Stimulated activated CD8-positive, alpha-beta memory T cell treated with anti-CD3 and anti-CD28 coated beads, Interleukin-4, amount 100 ng/mL, for 1 hour (primary cell): ENCODE results near the gene L3MBTL4.

ENCODE experiments used
- DNase-seq, 2 donors: peaks; one replicate each; pipeline ENCODE4 v3.0.0-alpha.2; 2020; ENCODE audit warnings: low read depth in 2 of 2, low spot score in 1 of 2

Gene L3MBTL4

DNA sequence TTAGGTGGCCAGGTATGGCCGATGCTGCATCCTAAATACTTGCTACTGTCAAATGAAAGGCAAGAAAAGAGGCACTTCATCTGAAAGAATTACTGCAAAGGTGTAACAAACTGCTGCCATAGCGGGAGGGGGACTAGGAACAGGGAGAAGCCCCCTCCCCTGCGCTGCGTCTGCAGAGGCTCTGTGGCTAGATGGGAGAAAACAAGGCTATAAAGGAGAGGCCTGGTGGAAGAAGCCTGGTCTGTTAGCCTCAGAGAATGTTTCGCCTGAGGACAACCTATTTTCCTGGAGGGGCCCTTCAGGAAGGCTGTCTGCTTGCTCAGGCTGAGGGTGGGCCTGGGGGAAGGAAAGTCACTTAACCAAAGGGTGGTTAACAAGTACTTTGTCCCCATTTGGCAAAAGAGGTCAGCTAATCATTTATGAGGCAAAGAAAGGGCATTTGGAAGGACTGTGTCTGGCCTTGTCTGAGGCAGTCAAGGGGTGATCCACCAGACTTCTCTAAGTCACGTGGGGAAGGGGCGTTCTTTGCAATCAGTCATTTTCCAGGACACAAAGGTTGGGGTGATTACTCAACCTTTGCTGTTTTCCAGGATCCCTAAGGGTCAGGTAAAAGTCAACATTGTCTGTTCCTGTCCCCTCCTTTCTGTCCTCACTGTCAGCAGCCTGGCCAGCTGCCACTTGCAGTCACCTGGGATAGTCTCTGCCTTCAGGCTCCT, 416.4 kb downstream of the L3MBTL4 start:
- no peak for DNase-seq

DNA sequence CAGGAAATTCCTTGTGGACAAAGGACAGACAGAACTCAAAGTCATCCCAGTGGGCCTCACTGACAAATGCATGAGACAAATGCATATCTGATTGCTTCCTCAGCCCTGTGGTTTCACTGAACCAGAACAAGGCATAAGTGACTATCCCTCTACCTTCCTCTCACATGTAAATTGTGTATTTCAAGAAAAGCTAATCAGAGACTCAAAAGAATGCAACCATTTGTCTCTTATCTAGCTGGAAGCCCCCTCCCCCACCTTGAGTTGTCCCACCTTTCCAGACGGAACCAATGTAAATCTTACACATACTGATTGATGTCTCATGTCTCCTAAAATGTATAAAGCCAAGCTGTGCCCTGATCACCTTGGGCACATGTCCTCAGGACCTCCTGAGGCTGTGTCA, 417.4 kb downstream of the L3MBTL4 start:
- DNase-seq: no peak

GRCh38 chr18:5995626-5996025, 419.1 kb downstream of the L3MBTL4 start:
- no peak for DNase-seq

DNA sequence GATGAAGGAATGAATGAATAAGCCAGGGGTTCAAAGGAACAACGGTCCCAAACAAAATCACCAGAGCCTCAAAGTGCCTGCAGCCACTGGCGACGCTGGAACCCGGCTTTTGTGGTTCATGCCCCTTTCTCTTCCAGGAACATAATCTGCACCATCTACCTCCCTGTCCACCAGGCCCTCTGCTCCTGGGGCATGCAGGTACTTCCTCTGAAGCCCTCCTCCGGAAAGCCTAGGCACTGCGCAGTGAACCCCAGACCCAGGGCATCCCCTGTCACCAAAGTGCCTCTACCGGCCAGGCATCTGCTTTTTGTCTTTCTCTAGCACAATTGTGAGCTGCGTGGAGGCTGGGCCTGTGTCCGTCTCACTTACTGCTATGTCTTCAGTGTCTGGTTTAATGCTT, 420.8 kb downstream of the L3MBTL4 start:
- DNase-seq: no peak

DNA sequence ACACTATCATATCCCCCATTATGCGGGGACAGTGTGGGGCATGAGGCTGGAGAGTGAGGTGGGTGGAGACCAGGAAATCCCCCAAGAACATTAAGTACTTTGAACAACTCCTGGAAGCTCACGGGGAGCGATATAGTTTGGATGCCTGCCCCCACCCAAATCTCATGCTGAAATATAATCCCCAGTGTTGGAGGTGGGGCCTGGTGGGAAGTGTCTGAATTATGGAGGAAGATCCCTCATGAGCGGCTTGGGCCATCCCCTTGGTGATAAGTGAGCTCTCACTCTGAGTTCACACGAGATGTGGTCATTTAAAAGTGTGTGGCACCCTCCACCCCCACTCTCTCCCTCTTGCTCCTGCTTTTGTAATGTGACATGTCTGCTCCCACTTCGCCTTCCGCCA, 422.3 kb downstream of the L3MBTL4 start:
- no peak for DNase-seq

- no peak for DNase-seq
These were observed 427.5 kb downstream of the L3MBTL4 start for GRCh38 chr18:5987249-5987648.

DNA sequence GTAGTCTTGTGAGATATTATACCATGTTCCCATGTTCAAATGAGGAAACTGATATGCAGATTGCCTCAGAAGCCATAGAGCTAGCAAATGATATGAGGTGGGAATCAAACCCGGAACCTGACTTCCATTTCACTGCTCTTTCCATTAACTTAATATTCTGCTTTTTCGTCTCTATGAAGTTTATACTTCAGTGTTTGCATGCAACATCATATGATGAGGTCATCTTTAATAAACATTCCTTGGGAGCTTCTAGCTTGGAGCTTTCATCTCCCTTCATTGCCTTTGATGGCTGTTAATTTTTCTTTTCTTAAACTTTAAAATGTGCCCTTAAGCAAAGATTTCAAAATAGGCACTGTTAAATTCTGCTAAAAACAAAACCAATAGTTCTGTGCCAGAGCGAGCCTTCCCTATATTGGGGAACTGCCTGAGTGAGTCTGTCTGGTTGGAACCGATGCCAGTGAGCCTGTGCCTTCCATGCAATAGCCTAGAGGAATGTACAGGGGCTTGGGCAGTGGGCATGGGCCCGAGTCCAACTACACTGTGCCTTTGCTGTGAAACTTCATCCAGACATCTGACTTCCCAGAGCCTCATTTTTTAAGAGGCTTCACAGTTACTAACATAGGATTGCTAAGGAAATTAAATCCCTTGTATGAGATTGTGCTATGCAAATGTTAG, 428.3 kb downstream of the L3MBTL4 start:
- no peak for DNase-seq

DNA sequence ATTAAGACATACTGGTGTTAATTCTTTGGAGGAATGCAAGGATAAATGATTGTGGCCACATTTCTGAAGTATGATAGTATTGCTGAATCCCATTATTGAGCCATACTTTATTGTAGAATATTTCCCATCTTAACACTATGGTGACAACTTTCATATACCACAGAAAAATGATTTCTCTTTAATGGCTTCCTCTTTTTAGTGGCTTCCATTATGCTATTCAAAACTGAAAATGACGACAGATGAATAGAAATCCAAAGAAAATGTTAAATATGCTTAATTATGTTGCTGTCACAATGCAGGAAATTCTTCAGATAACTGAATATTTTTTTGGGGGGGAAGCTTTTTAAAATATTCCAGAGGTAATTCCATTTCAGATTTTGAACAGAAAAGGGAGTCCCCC, 430.5 kb downstream of the L3MBTL4 start:
- DNase-seq: no peak

DNA sequence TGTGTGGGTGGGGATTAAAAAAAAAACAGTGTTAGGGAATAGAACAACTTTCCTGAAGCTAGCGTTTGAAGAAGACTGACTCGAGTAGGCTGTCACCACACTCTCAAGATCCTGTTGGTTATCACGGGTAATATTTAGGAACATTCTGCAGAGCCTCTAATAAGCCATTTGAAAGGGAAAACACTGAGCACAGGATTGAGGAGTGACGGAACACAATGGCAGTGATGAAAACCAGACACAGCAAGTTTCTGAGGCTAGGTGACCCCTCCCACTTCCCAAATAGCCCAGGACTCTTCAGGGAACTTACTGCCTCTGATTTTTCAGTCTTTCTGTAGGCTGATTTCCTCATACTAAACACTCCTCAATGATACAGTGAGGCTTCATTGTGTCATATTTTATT, 431.2 kb downstream of the L3MBTL4 start:
- no peak for DNase-seq

DNA sequence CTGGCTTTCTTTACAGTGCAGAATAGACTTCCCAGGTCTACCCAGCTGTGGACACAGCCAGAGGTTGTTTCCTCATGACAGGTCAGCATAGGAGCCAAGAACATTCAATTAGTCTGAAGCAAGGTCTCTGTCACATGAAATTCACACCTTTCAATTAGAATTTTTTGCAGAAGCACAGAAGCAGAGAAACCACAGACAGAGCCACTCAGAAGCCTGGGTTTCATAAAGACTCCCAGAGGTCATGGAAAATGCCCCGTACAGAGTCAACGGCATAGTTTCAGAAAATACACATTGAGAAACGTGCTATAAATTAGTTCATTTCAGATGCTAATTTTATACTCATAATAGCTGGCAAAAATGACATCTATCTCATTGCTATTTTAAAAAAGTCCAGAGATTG, 432.4 kb downstream of the L3MBTL4 start:
- DNase-seq: no peak

GRCh38 chr18:5980721-5981120, 434.0 kb downstream of the L3MBTL4 start:
- DNase-seq: no peak

DNA sequence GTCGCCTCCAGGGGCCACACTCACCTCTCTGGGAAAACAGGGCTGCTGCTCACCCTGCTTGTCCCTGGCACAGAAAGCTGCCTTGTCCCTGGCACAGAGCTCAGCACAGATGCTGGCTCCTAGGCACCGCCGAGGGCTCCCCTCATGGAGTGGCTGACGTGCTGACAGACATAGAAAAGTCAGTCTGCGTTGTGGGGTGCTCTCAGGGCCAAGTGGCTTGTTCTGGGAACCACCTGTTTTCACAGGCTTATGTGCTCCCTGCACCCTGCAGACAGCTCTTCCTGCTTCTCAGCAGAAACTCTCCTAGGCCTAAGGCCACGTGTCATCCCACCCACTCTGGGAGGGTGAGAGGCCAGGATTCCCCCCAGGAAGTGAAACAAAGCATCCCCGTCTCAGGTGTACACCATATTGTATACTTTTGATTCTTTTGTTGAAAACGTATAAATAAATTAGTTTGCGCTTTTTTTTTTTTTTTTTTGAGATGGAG, 434.7 kb downstream of the L3MBTL4 start:
- DNase-seq: no peak

GRCh38 chr18:5979176-5979888, 435.4 kb downstream of the L3MBTL4 start:
- DNase-seq: no peak

DNA sequence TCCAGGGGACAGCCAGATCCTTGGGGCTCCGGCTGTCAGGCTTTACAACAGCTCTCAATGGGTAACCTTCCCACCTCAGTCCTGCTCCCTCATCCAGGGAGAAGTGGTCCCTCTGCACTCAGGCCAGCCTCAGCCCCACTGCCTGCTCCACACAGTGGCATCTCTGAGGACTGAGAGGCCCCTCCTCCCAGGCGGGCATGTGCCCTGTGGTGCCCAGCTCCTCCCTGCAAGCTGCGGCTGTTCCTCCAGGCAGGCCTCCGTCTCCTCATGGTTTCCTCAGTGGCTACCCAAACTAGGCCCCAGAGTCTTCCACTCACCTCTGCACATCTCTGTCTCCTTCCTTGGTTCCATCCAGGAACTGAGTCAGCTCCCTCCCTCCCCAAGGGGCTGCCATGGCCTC, 437.7 kb downstream of the L3MBTL4 start:
- no peak for DNase-seq

DNA sequence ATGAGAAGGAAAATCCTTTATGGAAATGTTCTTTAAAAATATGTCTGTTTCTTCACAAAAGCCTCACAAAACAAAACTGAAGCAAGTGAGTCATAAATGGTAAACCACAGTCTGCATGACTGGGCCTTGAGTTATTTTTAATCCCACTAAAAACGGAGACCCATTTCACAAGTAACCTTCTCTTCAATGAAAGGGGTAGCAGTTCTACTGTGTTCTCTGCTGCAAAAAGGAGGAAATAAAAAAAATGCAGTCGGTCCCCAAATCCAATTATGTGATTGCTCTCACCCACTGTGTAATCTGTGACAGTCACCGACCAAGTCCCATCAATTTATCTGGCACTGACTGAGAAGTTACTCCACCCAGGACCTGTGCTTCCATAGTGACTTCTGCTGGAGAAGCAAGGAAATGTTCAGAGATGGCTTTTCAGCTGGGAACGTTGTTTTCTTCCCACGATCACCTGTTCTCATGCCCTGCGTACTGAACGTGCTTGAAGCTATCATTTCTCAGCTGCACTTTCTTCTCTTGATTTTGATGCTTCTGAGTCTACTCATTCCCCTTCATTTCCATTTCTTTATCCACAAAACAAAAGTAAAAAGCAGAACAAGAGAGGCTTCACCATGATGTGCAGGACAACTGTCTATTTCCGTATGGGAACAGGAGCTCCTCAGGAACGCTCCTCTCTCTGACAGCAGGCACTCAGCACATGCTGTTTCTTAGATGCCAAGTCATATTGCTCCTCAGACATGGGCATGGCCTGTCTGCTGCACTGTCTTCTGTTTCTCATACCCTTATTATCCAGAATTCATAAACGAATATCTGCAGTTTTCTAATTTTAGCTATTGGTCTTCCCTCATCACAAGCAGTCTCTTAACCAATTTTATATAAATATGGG, 439.4 kb downstream of the L3MBTL4 start:
- no peak for DNase-seq

DNA sequence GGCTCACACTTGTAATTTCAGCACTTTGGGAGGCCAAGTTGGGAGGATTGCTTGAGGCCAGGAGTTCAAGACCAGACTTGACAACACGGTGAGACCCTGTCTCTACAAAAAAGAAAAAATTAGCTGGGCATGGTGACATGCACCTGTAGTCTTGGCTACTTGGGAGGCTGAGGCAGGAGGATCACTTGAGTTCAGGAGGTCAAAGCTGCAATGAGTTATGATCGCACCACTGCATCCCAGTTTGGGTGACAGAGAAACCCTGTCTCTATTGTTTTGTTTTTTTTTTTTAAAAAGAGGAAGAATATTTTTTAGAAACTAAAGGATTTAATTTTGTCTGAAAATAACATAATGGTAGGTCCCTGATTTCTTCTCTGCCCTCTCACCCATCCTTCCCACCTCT, 440.0 kb downstream of the L3MBTL4 start:
- DNase-seq: no peak

DNA sequence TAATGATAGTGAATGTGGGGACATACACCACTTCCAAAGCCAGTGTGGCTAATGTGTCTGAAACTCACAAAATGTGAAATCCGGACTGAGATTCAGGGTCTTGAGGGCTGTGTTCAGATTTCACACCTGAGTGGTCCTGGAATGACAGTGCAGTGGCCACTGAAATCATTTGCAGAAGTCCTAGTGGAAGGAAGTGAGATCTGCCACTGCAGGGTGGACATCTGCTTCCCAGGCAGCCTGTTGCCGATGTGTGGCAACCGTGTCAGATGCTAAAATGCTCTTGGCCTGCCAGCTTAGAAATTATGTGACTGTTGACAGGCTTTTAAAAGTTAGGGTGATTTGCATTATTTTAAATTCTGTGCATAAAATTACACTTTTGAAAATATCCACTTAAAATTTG, 441.6 kb downstream of the L3MBTL4 start:
- DNase-seq: no peak

GRCh38 chr18:5972298-5972697, 442.4 kb downstream of the L3MBTL4 start:
- no peak for DNase-seq

DNA sequence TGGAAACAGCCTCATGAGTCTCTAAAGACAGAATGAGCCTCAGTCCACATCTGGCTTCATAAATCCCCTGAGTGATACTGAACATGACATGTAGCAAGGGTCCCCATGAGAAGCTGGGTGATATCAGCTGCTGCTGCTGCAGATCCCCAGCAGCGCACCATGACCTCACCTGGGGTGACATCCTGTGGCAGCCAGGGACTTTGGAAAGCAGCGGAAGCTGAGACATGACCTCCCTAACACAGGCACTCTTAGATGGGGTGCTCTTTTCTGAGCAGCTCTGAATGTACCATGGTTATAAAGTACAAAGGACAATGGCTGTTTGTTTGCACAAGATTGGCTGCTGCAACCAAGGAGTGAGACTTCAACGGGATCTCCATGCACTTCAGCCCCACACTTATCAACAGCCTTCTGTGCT, 444.7 kb downstream of the L3MBTL4 start:
- DNase-seq: no peak

GRCh38 chr18:5969355-5969988, 445.2 kb downstream of the L3MBTL4 start:
- DNase-seq: no peak

- no peak for DNase-seq
These were observed 447.0 kb downstream of the L3MBTL4 start for GRCh38 chr18:5967666-5968065.
